Stimulated activated CD8-positive, alpha-beta memory T cell treated with anti-CD3 and anti-CD28 coated beads, Interleukin-7, amount 100 ng/mL, for 1 hour (primary cell): ENCODE data around the gene PDE1C.
"Not testable (repeated sequence)": the region's sequence is repeated elsewhere in the genome, so short reads cannot be mapped to it uniquely, and the experiment has no call there.

Experiments used
- DNase-seq, 2 donors: peaks; one replicate each; pipeline ENCODE4 v3.0.0-alpha.2; 2020; ENCODE audit warnings: low read depth in 2 of 2

Gene PDE1C

DNA sequence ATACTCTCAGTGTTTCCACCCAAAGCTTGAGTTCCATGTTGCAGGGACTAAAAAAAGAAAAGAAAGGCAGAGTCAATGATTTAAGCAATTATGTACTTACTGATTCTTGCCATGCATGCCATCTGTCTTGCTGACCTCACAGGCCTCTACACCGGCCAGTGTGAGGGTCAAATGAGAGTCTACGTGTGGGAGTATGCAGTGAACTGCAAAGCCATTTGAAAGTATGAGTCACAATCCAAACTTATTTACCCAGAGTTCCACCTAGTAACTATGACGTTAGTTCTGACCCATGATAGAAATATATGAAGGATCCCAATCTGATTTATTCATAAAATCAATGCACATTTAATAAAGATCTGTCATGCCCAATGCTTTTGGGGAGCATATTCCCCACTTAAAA lies 26.5 kb downstream of the PDE1C start:
- no peak for DNase-seq

DNA sequence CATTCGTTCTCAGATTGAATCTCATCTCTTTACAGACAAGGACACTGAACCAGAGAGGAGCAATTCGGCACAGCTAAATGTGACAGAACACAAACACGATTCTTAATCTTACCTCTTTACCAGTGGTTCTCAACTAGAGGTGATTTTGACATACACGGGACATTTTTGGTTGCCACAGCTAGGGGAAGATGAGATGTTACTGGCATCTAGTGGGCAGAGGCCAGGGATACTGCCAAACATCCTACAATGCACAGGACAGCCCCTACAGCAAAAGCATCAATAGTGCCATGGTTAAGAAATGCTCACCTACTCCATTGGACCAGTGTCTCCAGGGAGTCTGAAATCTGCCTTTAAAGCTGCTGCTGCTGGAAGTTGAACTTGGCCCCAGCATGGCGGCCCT lies 27.3 kb downstream of the PDE1C start:
- DNase-seq: no peak

DNA sequence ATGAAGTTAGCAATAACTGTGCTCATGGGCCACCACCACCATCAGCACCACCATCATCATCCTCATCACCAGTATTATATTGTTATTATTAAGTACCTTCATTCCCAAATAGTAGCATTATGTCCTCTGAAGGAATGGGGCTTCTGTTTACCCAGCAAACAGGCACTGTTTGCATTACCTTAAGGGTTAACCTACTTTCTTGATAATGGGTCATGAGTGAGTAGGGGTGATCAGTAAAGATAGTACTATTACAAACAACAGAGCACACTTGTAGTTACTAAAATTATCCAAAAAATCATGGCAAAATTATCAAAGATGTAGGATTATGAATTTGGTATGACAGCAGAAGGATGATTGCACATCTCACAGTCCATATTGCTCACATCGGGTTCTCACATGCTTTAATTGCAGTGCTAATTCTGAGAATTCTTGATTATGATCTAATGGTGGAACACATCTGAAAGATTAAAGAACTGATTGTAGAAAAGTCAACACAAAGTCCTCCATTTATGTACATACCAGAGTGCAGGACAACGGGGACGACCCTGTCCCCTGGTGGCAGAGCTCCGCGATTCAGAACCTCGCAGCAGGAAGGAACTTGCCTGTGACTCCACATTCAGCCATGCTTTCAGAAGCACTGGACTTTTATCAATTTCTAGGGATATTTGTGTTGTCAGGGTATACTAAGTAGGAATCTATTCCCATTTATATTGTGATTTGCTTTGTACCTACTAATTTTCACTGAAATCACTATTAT lies 31.0 kb downstream of the PDE1C start:
- no peak for DNase-seq

DNA sequence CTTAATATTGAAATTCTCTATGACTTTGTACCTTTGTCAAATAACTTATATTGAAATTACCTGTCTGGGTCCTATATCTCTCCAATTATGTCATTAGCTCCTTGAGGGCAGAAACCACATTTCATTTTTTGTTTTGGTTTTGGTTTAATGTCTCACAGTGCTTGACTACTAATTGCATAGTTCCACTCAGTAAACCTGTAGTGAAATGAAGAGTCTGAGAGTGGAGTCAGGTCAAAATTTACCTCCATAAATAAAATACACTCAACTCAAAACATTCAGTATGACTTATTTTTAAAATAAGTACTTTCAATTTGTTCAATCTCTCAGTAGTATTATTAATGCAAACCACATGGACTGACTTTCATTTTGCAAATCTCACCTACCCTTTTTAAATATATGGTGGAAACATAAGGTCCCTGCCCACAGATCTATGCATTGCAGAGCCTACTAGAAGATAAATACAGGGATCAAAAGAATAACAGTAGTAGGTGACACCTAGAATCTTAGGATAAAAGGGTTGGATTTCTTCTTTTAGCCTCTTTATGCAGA lies 32.5 kb downstream of the PDE1C start:
- no peak for DNase-seq

DNA sequence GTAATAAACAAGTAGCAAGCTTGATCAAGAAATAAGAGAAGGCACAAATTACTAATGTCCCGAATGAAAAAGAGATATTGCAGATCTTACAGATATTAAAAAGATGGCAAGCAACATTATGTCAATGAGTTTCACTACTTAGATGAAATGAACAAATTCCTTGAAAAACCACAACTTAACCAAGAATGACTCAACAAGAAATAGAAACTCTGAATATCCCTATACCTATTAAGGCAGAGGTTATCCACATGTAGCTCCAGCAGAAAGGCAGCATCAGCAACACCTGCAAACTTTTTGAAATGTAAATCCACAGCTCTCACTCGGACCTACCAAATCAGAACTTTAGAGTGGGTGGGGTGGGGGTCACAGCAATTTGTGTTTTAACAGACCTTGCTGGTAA lies 33.6 kb downstream of the PDE1C start:
- no peak for DNase-seq

DNA sequence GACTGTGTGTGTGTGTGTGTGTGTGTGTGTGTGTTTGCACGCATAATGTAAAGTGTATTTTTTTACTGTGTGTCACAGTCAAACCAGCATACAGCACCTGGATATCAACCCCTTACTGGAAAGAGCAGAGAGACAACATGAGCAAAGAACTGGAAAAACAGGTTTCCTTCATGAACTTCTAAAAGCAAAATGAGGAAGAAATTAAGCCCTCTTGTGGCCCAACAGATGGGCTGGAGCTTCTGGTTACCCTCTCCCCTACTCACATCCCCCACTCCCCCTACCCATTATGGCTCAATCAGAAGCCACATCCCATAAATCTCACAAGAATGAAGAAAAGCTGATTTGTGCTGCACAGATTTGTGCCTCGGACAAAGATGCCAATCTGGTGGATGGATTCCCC lies 36.2 kb downstream of the PDE1C start:
- no peak for DNase-seq

DNA sequence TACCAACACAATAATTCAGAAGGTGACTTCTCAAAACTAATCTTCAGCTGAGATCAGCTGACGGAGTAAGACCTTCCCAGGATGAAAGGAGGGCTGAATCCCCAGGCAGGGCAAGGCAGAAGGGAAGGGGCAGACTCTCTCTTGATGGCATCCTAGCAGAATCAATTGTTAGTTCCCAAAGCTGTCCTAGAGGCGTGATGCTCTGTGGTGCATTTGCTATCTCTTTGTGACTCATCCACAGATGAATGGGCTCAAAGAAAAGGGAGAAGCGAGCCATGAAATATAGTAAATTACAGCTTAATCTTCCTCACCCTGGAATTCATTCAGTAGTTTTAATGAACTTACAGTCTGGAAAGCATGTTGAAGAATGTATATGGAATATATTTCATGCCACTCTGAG lies 37.2 kb downstream of the PDE1C start:
- DNase-seq: no peak

DNA sequence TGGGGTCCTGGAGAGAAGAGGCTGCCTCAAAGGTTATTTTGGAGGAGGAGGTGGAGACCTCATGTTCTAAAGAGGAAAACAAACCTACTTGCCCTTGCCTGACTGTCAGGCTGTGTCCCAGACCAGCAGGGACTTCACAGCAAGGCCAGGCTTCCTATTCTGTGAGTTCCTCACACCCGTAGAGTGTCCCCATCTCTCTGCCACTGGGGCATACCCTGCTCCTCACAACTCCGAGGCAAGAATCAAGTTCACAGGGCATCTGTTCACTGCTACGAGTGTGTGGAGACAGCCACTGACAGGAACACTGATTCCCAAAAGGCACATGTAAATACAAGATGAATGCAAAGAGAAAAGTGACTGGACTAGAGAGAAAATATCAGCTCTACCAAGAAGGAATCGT lies 38.0 kb downstream of the PDE1C start:
- DNase-seq: no peak

DNA sequence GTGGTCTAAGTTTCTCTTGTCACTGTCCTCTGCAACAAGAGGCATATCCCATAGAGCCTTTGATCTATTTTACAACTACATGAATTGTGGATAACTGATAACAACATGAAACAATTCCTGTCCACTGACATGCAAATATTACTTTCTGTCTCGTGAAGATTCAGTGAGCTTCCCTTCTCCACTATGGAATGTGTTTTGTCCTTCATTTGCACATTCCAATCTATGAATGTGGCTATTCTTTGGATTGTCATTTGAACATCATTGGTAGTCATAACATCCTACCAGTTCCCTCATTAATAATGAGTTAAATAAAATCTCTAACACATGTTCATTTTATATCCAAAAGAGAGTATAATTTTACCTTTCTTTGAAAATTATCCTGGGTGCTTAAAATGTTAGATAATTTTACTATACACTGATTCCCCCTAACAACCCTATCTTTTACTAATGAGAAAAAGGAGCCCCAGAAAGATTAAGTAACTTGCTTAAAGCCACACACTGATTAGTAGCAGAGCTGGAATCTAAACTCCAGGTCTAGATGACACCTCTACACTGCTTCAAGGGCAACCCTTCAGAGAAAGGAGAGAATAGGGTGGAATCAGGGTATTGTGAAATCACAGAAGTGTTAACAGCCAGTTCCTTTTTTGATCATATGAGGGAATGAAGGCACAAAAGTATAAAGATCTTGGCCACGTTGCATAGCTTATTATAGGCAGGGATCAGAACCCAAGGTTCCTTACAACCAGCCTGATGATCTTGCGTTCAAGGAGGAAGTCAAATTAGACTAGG lies 39.1 kb downstream of the PDE1C start:
- DNase-seq: no peak

DNA sequence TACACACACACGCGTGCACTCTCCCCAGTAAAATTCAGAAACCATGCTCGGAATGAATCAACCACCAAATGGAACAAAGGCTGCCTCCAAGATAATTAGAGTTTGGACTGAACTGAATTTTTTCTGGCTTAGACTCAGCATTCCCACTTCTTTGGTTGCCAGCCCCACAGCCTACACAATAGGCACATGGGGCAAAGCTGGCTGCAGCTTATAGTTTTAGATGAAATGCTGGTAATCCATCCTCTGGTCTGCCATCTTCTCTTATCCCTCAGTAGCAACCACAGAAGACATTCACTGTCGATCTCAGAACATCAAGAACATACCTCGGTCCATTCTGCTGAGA lies 44.2 kb downstream of the PDE1C start:
- no peak for DNase-seq

DNA sequence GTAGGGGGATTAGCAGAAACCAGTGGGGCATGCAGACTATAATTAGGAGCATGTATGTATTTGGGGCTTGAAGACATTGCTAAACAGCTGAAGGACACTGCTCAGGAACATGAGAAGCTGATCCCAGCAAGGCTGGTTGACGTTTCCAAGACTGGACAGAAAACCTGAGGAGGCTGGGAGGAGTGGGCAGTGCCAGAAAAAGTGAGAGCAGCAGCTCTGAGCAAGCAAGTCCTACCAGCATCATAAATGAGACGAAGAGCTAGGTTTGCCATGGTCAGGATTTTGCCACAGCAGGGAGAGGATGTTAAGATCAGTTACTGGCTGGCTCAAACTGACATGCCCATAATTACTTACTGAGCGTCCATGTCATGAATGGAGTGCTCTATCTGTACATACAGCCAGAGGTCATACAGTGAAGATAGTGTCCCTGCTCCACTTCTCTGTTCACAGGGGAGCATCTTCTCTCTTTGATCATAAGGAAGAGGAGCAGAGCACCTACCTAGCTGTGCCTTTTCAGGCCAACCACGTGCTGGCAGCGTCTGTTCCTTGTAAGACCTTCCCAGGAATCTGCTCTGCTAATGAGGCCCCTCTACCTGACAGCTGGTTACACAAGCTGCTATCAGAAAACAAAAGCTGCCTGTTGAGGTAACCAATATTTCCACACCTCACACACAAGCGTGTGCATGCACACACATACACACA lies 44.7 kb downstream of the PDE1C start:
- DNase-seq: no peak

DNA sequence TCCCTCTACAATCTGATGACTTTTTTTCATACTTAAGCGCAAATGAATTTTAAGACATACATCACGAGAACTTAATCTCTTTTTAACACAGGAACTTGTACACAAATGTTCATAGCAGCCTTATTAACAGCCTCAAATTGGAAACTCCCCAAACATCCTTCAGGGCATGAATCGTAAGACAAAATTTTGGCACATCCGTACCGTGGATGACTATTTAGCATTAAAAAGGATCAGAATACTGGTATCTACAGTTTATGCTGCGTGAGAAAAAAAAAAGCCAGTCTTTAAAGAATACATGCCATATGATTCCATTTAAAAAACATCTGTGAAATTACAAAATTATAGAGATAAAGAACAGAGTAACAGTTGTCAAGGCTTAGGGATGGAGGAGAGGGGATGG lies 46.8 kb downstream of the PDE1C start:
- no peak for DNase-seq

DNA sequence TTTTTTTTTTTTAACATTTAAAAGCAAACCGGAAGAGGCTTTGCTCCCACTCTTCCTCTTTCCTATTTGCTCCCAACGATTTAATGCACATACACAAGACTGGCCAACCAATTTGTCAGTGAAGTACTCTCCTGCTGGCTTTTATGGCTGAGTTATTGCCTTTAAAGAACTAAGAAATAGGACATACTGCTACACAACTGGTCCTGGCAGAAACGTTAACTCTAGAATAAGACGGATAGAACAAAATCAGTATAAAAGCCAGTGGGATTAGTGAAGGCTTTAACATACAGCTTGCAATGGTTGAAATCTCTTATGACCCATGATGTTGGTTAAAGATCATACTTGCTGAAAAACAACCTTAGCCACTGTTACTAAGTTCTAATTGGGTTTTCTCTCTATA lies 47.2 kb downstream of the PDE1C start:
- no peak for DNase-seq

DNA sequence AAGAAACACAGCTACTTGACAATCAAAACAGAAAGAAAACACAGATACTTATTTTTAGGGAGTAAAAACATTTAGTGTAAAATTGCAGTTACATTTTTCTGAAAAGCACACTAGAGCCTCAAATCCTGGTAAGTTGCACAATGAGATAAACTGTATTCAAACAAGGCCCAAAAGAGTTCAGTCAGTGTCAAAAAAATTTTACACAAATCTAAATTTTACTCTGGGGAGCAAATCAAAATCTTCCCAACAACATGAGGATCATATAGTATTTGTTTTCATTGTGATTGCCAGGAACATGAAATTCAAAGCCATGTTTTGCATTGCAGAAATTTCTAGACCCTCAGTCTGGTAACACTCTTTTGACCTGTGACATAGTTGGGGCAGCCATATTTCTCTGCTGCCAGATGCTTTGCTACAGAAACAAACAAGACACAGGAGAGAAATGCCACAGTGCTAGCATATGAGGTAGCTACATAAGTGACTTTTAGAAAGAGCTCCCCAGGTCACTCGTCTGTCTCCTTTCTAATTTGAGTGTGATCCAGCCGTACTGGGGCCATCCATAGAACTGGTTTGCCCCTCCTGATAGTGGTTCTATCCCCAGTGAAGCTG lies 49.6 kb downstream of the PDE1C start:
- DNase-seq: no peak

DNA sequence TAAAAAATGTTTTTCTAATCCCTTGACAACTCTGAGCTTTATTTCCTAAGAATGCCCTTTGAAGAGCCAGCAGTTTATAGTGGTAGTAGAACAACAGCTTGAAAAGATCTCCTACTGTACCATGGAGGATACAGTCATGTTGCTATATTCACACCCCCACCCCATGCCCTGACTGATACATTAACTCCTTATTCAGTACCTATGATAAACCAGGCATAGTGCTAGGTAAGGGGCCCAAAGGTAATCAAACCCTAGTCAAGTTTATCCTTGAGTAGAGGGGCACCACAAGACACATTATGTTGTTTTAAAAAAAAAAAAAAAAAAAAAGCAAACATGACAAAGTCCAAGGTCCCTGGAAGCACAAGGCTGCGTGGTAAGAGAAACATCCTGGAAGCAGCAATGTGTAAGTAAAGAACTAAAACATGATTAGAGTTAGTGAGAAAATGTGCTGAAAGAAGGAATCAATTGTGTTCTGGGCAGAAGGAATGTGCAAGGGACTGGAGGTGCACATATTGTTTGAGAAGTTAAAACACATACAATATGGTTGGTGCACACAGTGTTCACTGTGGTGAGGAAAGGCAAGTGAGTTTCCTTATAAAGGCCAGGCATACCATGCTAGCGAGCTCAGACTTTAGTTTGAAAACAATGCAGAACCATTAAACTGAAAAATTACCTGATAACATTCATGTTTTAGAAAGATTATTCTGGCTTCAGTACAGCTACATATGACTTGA lies 51.2 kb downstream of the PDE1C start:
- DNase-seq: no peak

DNA sequence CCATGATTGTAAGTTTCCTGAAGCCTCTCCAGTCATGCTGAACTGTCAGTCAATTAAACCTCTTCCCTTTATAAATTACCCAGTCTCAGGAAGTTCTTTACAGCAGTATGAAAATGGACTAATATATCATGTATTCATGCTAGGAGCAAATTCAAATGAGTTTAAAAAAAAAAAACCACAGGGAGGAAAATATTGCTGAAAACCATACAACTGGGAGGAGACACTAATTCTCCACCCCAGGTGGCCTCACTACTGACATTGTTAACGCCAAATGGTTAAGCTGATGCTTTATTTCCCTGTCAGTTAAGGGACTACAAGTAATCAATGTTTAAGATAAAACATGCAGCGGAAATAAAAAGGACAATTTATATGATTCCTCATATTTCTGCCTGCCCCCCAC lies 55.1 kb downstream of the PDE1C start:
- DNase-seq: no peak

DNA sequence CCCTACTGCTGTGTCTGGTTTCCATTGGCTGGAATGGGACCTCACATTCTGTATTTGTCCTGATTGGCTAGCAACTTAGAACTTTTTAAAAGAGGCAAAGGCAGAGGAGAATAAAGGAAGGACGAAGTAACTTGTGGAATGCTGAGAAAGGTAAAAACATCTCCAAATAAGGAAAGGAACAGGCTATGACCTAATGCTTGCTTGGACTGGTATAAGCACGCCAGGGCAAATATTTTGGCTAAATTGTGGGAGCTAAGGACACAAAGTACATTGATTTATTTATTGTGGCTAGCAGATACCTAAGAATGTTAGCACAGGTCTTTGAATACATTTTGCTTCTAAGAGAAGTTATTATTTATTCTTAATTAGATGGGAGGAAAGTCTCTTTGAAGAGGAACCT lies 56.7 kb downstream of the PDE1C start:
- not testable (repeated sequence) for DNase-seq

DNA sequence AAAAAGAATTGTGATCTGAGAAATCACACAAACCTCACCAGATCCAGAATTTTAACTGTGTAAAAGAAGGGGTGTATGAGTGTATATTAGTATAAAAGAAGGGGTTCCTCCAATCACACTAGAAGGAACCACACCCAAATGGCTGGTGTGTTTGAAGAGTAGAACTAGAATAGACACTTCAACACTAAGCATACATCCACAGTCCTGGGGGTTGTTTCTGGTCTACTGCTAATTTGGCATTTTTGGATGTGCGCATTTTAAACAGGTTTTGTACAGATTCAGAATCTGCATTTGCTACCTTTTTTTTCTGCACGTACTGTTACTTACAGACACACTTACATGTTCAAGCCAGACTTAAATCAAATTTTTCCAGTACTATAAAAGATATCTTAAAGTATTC lies 64.6 kb downstream of the PDE1C start:
- no peak for DNase-seq

DNA sequence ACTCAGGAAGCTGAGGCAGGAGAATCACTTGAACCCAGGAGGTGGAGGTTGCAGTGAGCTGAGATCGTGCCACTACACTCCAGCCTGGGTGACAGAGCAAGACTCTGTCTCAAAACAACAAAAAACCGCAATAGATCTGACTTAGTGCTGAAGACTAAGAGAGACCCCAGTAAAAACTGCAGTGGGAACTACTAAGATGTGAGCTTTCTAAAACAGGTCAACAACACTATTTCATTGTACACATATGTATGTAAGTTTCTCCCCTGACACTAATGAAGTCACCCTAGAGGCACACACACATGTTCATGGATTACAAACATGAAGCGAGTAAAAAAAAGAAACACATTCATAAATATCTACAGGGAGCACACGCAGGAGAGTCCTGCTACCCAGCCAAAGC lies 68.3 kb downstream of the PDE1C start:
- no peak for DNase-seq

DNA sequence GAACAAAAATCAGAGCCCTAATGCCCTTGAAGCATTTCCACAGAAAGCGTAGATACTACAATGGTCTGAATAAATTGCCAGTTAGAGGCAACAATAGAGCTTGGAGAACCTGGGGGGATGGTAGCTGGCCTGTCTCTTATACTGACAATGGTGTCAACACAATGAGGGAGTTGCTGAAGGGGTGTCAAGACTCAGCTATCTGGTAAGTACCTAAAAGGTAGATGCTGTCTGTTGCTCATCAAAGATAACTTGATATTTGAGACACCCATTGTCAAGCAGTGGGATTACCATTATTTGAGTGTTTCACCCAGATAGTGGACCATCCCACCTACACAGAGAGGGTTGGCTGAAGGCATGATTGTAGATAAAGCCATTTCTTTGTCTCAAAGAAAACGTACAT lies 72.8 kb downstream of the PDE1C start:
- DNase-seq: no peak

DNA sequence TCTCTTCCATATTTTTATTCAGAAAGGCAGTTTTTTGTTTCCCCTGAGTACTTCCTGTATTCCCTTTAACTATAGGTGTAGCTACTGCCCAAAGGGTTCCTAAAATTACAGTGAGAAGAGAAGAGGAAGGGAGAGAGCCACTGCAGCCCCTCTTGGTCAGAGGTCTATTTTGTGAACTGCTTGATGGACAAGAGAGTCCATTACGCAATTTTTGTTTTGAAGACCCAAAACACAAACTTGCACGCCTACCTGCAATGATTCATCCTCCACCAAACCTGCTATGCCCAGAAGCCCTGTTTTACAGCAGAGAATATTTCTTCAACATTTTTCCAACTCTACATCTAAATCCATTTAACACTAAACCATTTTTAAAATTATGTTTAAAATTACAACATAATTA lies 75.1 kb downstream of the PDE1C start:
- DNase-seq: no peak

DNA sequence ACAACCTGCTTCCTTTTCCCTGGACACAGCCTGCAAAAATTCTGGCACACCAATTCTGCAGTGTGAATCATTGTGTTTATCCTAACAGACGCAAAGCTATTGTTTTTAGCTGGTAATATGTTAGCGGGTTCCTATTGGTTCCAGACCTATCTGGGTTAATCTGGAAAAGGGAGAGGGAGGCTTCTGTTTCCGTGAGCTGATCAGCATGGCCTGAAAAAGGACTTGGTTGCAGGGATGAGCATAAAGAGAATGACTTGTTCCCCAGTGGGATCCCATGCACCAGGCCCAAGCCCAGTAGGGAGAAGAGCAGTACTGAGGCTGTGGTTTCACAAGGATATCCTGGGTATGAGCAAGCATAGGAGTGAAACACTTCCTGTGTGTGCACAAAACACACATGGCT lies 78.4 kb downstream of the PDE1C start:
- DNase-seq: no peak
